ENCODE results near the gene VSIG10L. TPM values are rescaled to one million over a fixed set of nuclear protein-coding genes. Genes with fewer than 3 reads are reported as not detected.

The VSIG10L gene
- total RNA-seq, 2 donors from 2014 or later, result 1.1 to 2.1 TPM

DNA sequence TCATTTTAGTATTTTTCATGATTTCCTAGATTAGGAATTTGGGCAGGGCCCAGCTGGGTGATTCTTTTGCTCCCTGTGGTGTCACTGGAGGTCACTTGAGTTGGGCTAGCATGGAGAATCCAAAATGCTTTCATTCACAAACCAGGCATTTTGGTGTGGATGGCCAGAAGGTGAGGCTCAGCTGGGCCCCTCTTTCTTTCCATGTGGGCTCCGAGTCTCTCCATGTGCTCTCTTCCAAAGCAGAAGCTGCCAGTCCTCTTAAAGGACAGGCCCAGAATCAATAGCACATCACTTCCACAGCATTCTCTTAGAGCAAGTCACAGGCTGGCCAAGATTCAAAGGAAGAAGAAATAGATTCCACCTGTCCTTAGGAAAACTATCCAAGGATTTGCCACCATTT lies 52.3 kb downstream of the VSIG10L start:
- H3K9me3 ChIP-seq, result no peaks in the 10 kb centered on the region
- no peak overlapping the region for H3K27ac ChIP-seq
- no peak overlapping the region for H3K4me3 ChIP-seq
- no peak overlapping the region for H3K9ac ChIP-seq (ENCODE audit: low read depth in 2 of 2, low read length in 2 of 2)
- intact Hi-C loops (cut with DNase I), result no loop called here
- DNase-seq, result no peak
- no peaks in the 10 kb centered on the region for H3K36me3 ChIP-seq
- H3K4me1 ChIP-seq, result no peaks in the 10 kb centered on the region
- H3K27me3 ChIP-seq, result no peaks in the 10 kb centered on the region
- TF ChIP-seq CTCF (IDR thresholded peaks at IDR 0.05), result no peak

- Histone ChIP-seq H3K9me3 (no peaks in the 10 kb centered on the region), H3K4me1 (no peaks in the 10 kb centered on the region), H3K27me3 (no peaks in the 10 kb centered on the region), H3K9ac (ENCODE audit: low read depth in 2 of 2, low read length in 2 of 2) (no peak overlapping the region), H3K27ac (no peak overlapping the region), H3K36me3 (no peaks in the 10 kb centered on the region), H3K4me3 (no peak overlapping the region)
- DNase-seq, result no peak
- intact Hi-C loops (cut with DNase I), result no loop called here
- TF ChIP-seq CTCF (IDR thresholded peaks at IDR 0.05), result no peak
These were observed 56.3 kb downstream of the VSIG10L start for GRCh38 chr19:51285682-51286081.

DNA sequence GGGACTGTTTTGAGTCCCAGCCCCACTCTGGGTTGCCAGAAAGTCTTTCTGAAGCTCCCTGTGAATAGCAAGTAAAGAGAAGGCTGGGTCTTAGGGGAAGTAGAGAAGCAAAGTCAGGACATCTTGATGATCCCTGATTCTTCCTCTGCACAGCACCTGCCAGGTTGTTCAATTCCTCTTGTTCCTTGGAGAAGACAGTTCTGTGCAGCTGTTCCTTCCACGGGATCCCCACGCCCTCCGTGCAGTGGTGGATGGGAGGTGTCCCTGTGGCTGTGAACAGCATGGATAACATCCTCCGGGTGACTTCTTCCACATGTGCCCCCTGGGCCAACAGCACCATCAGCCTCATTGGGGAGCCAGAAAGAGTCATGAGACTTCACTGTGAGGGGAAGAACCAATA lies 59.6 kb downstream of the VSIG10L start:
- no peak for DNase-seq
- Histone ChIP-seq H3K36me3 (no peaks in the 10 kb centered on the region), H3K27me3 (no peaks in the 10 kb centered on the region), H3K9me3 (no peaks in the 10 kb centered on the region), H3K27ac (no peak overlapping the region), H3K4me1 (no peaks in the 10 kb centered on the region), H3K9ac (ENCODE audit: low read depth in 2 of 2, low read length in 2 of 2) (no peak overlapping the region), H3K4me3 (no peak overlapping the region)
- intact Hi-C loops (cut with DNase I), result no loop called here
- no peak for TF ChIP-seq CTCF (IDR thresholded peaks at IDR 0.05)

Other genes with a start within 250 kb of the VSIG10L start
- gene CTU1, start 233.7 kb downstream of the VSIG10L start, total RNA-seq, result 10 to 100 TPM in 1 of 2 donors, 1 to 10 TPM in 1; 6.1 to 11.8 TPM
- 1 to 10 TPM in 1 of 2 donors, under 1 TPM in 1; 0.86 to 1.7 TPM for gene SIGLEC9, start 217.2 kb downstream of the VSIG10L start, total RNA-seq
- 1 to 10 TPM in 1 of 2 donors, under 1 TPM in 1; 0.35 to 1.0 TPM for gene SIGLEC7, start 199.8 kb downstream of the VSIG10L start, total RNA-seq
- 1 to 10 TPM; 2.0 to 3.5 TPM for gene CD33, start 117.1 kb downstream of the VSIG10L start, total RNA-seq
- gene SIGLECL1, start 91.1 kb downstream of the VSIG10L start, total RNA-seq, result not detected
- under 1 TPM; 0.12 to 0.16 TPM for gene IGLON5, start 30.5 kb downstream of the VSIG10L start, total RNA-seq
- gene ETFB, start 24.2 kb upstream of the VSIG10L start, total RNA-seq, result 100 to 1,000 TPM; 141 to 217 TPM
- gene CLDND2, start 26.9 kb upstream of the VSIG10L start, total RNA-seq, result 1 to 10 TPM in 1 of 2 donors, not detected in 1; 2.9 TPM
- 1 to 10 TPM; 2.3 to 2.7 TPM for gene NKG7, start 30.5 kb upstream of the VSIG10L start, total RNA-seq
- gene LIM2, start 45.8 kb upstream of the VSIG10L start, total RNA-seq, result not detected
- under 1 TPM in 1 of 2 donors, not detected in 1; 0.22 TPM for gene C19orf84, start 48.5 kb upstream of the VSIG10L start, total RNA-seq
- gene SIGLEC10, start 75.5 kb upstream of the VSIG10L start, total RNA-seq, result 1 to 10 TPM; 1.4 to 2.7 TPM
- gene SIGLEC8, start 116.3 kb upstream of the VSIG10L start, total RNA-seq, result under 1 TPM; 0.32 to 0.94 TPM
- not detected for gene CEACAM18, start 136.4 kb upstream of the VSIG10L start, total RNA-seq
- gene SIGLEC12, start 159.7 kb upstream of the VSIG10L start, total RNA-seq, result under 1 TPM; 0.15 to 0.35 TPM
- gene SIGLEC6, start 189.5 kb upstream of the VSIG10L start, total RNA-seq, result 1 to 10 TPM in 1 of 2 donors, under 1 TPM in 1; 0.98 to 1.9 TPM
- 1 to 10 TPM; 5.7 to 8.1 TPM for gene ZNF175, start 229.1 kb upstream of the VSIG10L start, total RNA-seq

Data from colonic mucosa (tissue), 4 donors.